Neural progenitor cell (in vitro differentiated cells): Measurements from ENCODE around the gene RPS6KB1. TPM values are rescaled to one million over a fixed set of nuclear protein-coding genes. Genes with fewer than 3 reads are reported as not detected.

Experiments
- DNase-seq: peaks from one replicate; pipeline ENCODE4 v3.0.0-alpha.2; 2016; ENCODE audit warnings: low spot score
- H2AFZ ChIP-seq: fragments of 200-600 bp; sonication (generic); replicated peaks from 2 replicates; pipeline ENCODE4 v1.6.1; 2016; ENCODE audit warnings: antibody characterized with exemption
- H3F3A ChIP-seq: fragments of 200-600 bp; sonication (generic); 2 replicates; pipeline ENCODE4 v1.6.1; 2016; ENCODE audit warnings: antibody characterized with exemption, low read depth
- H3K27ac ChIP-seq: fragments of 200-600 bp; sonication (generic); 2 replicates; pipeline ENCODE4 v1.5.1; 2016; ENCODE audit warnings: mild to moderate bottlenecking
- H3K27me3 ChIP-seq: fragments of 200-600 bp; sonication (generic); 2 replicates; pipeline ENCODE4 v1.6.1; 2016; ENCODE audit warnings: mild to moderate bottlenecking, moderate library complexity
- H3K36me3 ChIP-seq: fragments of 200-600 bp; sonication (generic); 2 replicates; pipeline ENCODE4 v1.5.1; 2016
- H3K4me1 ChIP-seq: fragments of 200-600 bp; sonication (generic); 2 replicates; pipeline ENCODE4 v1.6.1; 2016; ENCODE audit warnings: mixed run types
- H3K4me2 ChIP-seq: fragments of 200-600 bp; sonication (generic); 2 replicates; pipeline ENCODE4 v1.6.1; 2016
- H3K4me3 ChIP-seq: fragments of 200-600 bp; sonication (generic); 2 replicates; pipeline ENCODE4 v1.5.1; 2016
- H3K79me2 ChIP-seq: fragments of 200-600 bp; sonication (generic); 2 replicates; pipeline ENCODE4 v1.6.1; 2016; ENCODE audit warnings: low read depth
- H3K9ac ChIP-seq: fragments of 200-600 bp; sonication (generic); 2 replicates; pipeline ENCODE4 v1.6.1; 2016
- H3K9me3 ChIP-seq: fragments of 200-600 bp; sonication (generic); 2 replicates; pipeline ENCODE4 v1.5.1; 2016; ENCODE audit warnings: low read depth
- H4K20me1 ChIP-seq: fragments of 200-600 bp; sonication (generic); 2 replicates; pipeline ENCODE4 v1.6.1; 2016; ENCODE audit warnings: low read depth
- H3K27ac Mint-ChIP-seq: 3 replicates; pipeline ENCODE4 v1.8.0; 2021; ENCODE audit warnings: mixed read lengths
- H3K27me3 Mint-ChIP-seq: 2 replicates; pipeline ENCODE4 v1.8.0; 2022; ENCODE audit warnings: low read depth, mild to moderate bottlenecking, inconsistent platforms, moderate library complexity, mixed read lengths; ENCODE audit not compliant: insufficient read depth
- H3K36me3 Mint-ChIP-seq: 3 replicates; pipeline ENCODE4 v1.8.0; 2021; ENCODE audit warnings: mixed read lengths
- H3K4me1 Mint-ChIP-seq: 3 replicates; pipeline ENCODE4 v1.8.0; 2021; ENCODE audit warnings: mixed read lengths
- H3K4me3 Mint-ChIP-seq: 3 replicates; pipeline ENCODE4 v1.8.0; 2021; ENCODE audit warnings: mild to moderate bottlenecking, moderate library complexity, mixed read lengths
- H3K9me3 Mint-ChIP-seq: 3 replicates; pipeline ENCODE4 v1.8.0; 2020; ENCODE audit warnings: mixed read lengths
- EZH2 ChIP-seq: fragments of 200-600 bp; sonication (generic); IDR thresholded peaks from 2 replicates; pipeline ENCODE4 v1.6.1; 2017; ENCODE audit warnings: antibody characterized with exemption, mild to moderate bottlenecking, moderate library complexity
- EZH2phosphoT487 ChIP-seq: fragments of 200-600 bp; sonication (generic); IDR thresholded peaks from 2 replicates; pipeline ENCODE4 v1.6.1; 2017; ENCODE audit warnings: antibody characterized with exemption
- total RNA-seq: library from RNA; depleted of rRNA; stranded (reverse); fragments of >200 nt; gene quantifications from 2 replicates; pipeline ENCODE4 v1.2.3, GENCODE V29; 2015; ENCODE audit warnings: low replicate concordance
- TF ChIP-seq, protein P1 (sequence below): fragments of 200-600 bp; sonication (generic); IDR thresholded peaks from 2 replicates; pipeline ENCODE4 v1.5.1; 2017; ENCODE audit warnings: antibody characterized with exemption, mild to moderate bottlenecking

Gene RPS6KB1
- total RNA-seq, 1 donor from 2014 or later, result 18.7 TPM

GRCh38 chr17:59876107-59876506, 16.8 kb upstream of the RPS6KB1 start:
- Histone ChIP-seq H3K9ac (no peak overlapping the region), H4K20me1 (no peaks in the 10 kb centered on the region), H3K4me3 (no peak overlapping the region), H2AFZ (no peak overlapping the region), H3K36me3 (no peaks in the 10 kb centered on the region), H3K4me2 (no peak overlapping the region), H3K27ac (no peak overlapping the region), H3F3A (no peaks in the 10 kb centered on the region), H3K27me3 (no peaks in the 10 kb centered on the region), H3K9me3 (no peaks in the 10 kb centered on the region), H3K79me2 (no peaks in the 10 kb centered on the region), H3K4me1 (no peaks in the 10 kb centered on the region)
- Mint-ChIP-seq H3K36me3 (peaks cover 18% of the 10 kb centered on the region), H3K4me1 (no peaks in the 10 kb centered on the region), H3K27me3 (no peaks in the 10 kb centered on the region), H3K9me3 (no peaks in the 10 kb centered on the region), H3K27ac (no peak overlapping the region), H3K4me3 (no peak overlapping the region)
- TF ChIP-seq, protein P1, sequence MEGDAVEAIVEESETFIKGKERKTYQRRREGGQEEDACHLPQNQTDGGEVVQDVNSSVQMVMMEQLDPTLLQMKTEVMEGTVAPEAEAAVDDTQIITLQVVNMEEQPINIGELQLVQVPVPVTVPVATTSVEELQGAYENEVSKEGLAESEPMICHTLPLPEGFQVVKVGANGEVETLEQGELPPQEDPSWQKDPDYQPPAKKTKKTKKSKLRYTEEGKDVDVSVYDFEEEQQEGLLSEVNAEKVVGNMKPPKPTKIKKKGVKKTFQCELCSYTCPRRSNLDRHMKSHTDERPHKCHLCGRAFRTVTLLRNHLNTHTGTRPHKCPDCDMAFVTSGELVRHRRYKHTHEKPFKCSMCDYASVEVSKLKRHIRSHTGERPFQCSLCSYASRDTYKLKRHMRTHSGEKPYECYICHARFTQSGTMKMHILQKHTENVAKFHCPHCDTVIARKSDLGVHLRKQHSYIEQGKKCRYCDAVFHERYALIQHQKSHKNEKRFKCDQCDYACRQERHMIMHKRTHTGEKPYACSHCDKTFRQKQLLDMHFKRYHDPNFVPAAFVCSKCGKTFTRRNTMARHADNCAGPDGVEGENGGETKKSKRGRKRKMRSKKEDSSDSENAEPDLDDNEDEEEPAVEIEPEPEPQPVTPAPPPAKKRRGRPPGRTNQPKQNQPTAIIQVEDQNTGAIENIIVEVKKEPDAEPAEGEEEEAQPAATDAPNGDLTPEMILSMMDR, result no peak
- TF ChIP-seq EZH2phosphoT487 (no peak), EZH2 (no peak)
- no peak for DNase-seq

- Histone ChIP-seq H3F3A (no peaks in the 10 kb centered on the region), H2AFZ (no peak overlapping the region), H3K9ac (no peak overlapping the region), H3K4me1 (no peaks in the 10 kb centered on the region), H3K36me3 (no peaks in the 10 kb centered on the region), H3K79me2 (no peaks in the 10 kb centered on the region), H3K4me2 (no peak overlapping the region), H3K4me3 (no peak overlapping the region), H4K20me1 (no peaks in the 10 kb centered on the region), H3K9me3 (no peaks in the 10 kb centered on the region), H3K27me3 (no peaks in the 10 kb centered on the region), H3K27ac (no peak overlapping the region)
- Mint-ChIP-seq H3K27ac (no peak overlapping the region), H3K4me1 (no peaks in the 10 kb centered on the region), H3K36me3 (peaks cover 16% of the 10 kb centered on the region), H3K27me3 (no peaks in the 10 kb centered on the region), H3K4me3 (no peak overlapping the region), H3K9me3 (no peaks in the 10 kb centered on the region)
- no peak for DNase-seq
- TF ChIP-seq EZH2 (no peak), EZH2phosphoT487 (no peak)
- TF ChIP-seq, protein P1, result no peak
Observed at GRCh38 chr17:59877965-59878364, 15.0 kb upstream of the RPS6KB1 start.

GRCh38 chr17:59878624-59879023, 14.3 kb upstream of the RPS6KB1 start:
- Histone ChIP-seq H4K20me1 (no peaks in the 10 kb centered on the region), H3K27me3 (no peaks in the 10 kb centered on the region), H2AFZ (no peak overlapping the region), H3K4me1 (no peaks in the 10 kb centered on the region), H3K4me3 (no peak overlapping the region), H3K9ac (no peak overlapping the region), H3K36me3 (no peaks in the 10 kb centered on the region), H3K27ac (no peak overlapping the region), H3K4me2 (no peak overlapping the region), H3K9me3 (no peaks in the 10 kb centered on the region), H3K79me2 (no peaks in the 10 kb centered on the region), H3F3A (no peaks in the 10 kb centered on the region)
- Mint-ChIP-seq H3K27ac (no peak overlapping the region), H3K27me3 (no peaks in the 10 kb centered on the region), H3K36me3 (peaks cover 16% of the 10 kb centered on the region), H3K4me3 (no peak overlapping the region), H3K9me3 (no peaks in the 10 kb centered on the region), H3K4me1 (no peaks in the 10 kb centered on the region)
- TF ChIP-seq, protein P1, result no peak
- no peak for TF ChIP-seq EZH2phosphoT487
- no peak for TF ChIP-seq EZH2
- no peak for DNase-seq

- Histone ChIP-seq H3K79me2 (no peaks in the 10 kb centered on the region), H3K4me2 (no peak overlapping the region), H3K36me3 (no peaks in the 10 kb centered on the region), H3K4me1 (no peaks in the 10 kb centered on the region), H4K20me1 (no peaks in the 10 kb centered on the region), H3K4me3 (no peak overlapping the region), H2AFZ (no peak overlapping the region), H3K9ac (no peak overlapping the region), H3K27ac (no peak overlapping the region), H3K9me3 (no peaks in the 10 kb centered on the region), H3F3A (no peaks in the 10 kb centered on the region), H3K27me3 (no peaks in the 10 kb centered on the region)
- no peaks in the 10 kb centered on the region for H3K9me3 Mint-ChIP-seq
- DNase-seq, result no peak
- H3K27me3 Mint-ChIP-seq, result peaks cover 2% of the 10 kb centered on the region
- no peaks in the 10 kb centered on the region for H3K4me1 Mint-ChIP-seq
- TF ChIP-seq EZH2phosphoT487 (no peak), EZH2 (no peak)
- TF ChIP-seq, protein P1, result no peak
- H3K4me3 Mint-ChIP-seq, result no peak overlapping the region
- H3K27ac Mint-ChIP-seq, result no peak overlapping the region
- peaks cover 20% of the 10 kb centered on the region for H3K36me3 Mint-ChIP-seq
Observed at GRCh38 chr17:59884861-59885260, 8.1 kb upstream of the RPS6KB1 start.
